H9 (cell line): ENCODE results near the gene KL. TPM values are rescaled to one million over a fixed set of nuclear protein-coding genes. Genes with fewer than 3 reads are reported as not detected.

Experiments used
- DNase-seq: peaks from one replicate; pipeline ENCODE4 v3.0.0-alpha.2; 2017
- H2AFZ ChIP-seq: one replicate; pipeline ENCODE4 v1.6.1; 2013; ENCODE audit warnings: mild to moderate bottlenecking, low read length, control low read depth, moderate library complexity
- H2AK5ac ChIP-seq: 2 replicates; pipeline ENCODE4 v1.6.1; 2013; ENCODE audit warnings: low read length, control low read depth, mixed read lengths; ENCODE audit not compliant: insufficient read length
- H2BK120ac ChIP-seq: one replicate; pipeline ENCODE4 v1.6.1; 2013; ENCODE audit warnings: low read depth, mild to moderate bottlenecking, low read length, control low read depth, inconsistent platforms; ENCODE audit not compliant: poor library complexity, severe bottlenecking
- H2BK12ac ChIP-seq: 2 replicates; pipeline ENCODE4 v1.6.1; 2013; ENCODE audit warnings: low read length, control low read depth, mixed read lengths, low read depth; ENCODE audit not compliant: insufficient read length
- H2BK15ac ChIP-seq: 2 replicates; pipeline ENCODE4 v1.6.1; 2013; ENCODE audit warnings: low read depth, low read length, control low read depth
- H2BK20ac ChIP-seq: one replicate; pipeline ENCODE4 v1.6.1; 2013; ENCODE audit warnings: low read depth, mild to moderate bottlenecking, low read length, control low read depth, inconsistent platforms; ENCODE audit not compliant: poor library complexity, severe bottlenecking
- H2BK5ac ChIP-seq: 2 replicates; pipeline ENCODE4 v1.6.1; 2013; ENCODE audit warnings: low read length, control low read depth, mixed read lengths; ENCODE audit not compliant: insufficient read length
- H3K14ac ChIP-seq: 2 replicates; pipeline ENCODE4 v1.6.1; 2013; ENCODE audit warnings: low read length, control low read depth; ENCODE audit not compliant: insufficient read depth
- H3K18ac ChIP-seq: 2 replicates; pipeline ENCODE4 v1.6.1; 2013; ENCODE audit warnings: low read depth, mild to moderate bottlenecking, mixed read lengths, low read length, control low read depth; ENCODE audit not compliant: insufficient read length
- H3K23ac ChIP-seq: 2 replicates; pipeline ENCODE4 v1.6.1; 2013; ENCODE audit warnings: low read length, control low read depth, mixed read lengths, low read depth; ENCODE audit not compliant: insufficient read length
- H3K23me2 ChIP-seq: 2 replicates; pipeline ENCODE4 v1.6.1; 2013; ENCODE audit warnings: low read depth, mild to moderate bottlenecking, mixed read lengths, low read length, control low read depth; ENCODE audit not compliant: insufficient read length, poor library complexity, severe bottlenecking
- H3K27ac ChIP-seq: 2 replicates; pipeline ENCODE4 v1.5.1; 2013; ENCODE audit warnings: low read length, control low read depth, mixed read lengths, low read depth; ENCODE audit not compliant: insufficient read length
- H3K27me3 ChIP-seq: 2 replicates; pipeline ENCODE4 v1.6.1; 2013; ENCODE audit warnings: low read length, control low read depth, inconsistent platforms; ENCODE audit not compliant: insufficient read depth
- H3K4ac ChIP-seq: 2 replicates; pipeline ENCODE4 v1.6.1; 2013; ENCODE audit warnings: low read depth, mild to moderate bottlenecking, control low read depth, inconsistent platforms, low read length, moderate library complexity
- H3K4me1 ChIP-seq: 2 replicates; pipeline ENCODE4 v1.6.1; 2013; ENCODE audit warnings: low read length, control low read depth, inconsistent platforms; ENCODE audit not compliant: insufficient read depth
- H3K4me2 ChIP-seq: 2 replicates; pipeline ENCODE4 v1.6.1; 2013; ENCODE audit warnings: low read length, control low read depth, mixed read lengths; ENCODE audit not compliant: insufficient read length, insufficient read depth
- H3K56ac ChIP-seq: 2 replicates; pipeline ENCODE4 v1.6.1; 2013; ENCODE audit warnings: low read depth, mild to moderate bottlenecking, mixed read lengths, low read length, control low read depth; ENCODE audit not compliant: insufficient read length
- H3K79me1 ChIP-seq: 2 replicates; pipeline ENCODE4 v1.6.1; 2013; ENCODE audit warnings: low read depth, mild to moderate bottlenecking, moderate library complexity, low read length, control low read depth, inconsistent platforms; ENCODE audit not compliant: insufficient read depth, poor library complexity, severe bottlenecking
- H3K79me2 ChIP-seq: 2 replicates; pipeline ENCODE4 v1.6.1; 2013; ENCODE audit warnings: low read length, control low read depth, inconsistent platforms; ENCODE audit not compliant: insufficient read depth
- H3K9ac ChIP-seq: 2 replicates; pipeline ENCODE4 v1.6.1; 2013; ENCODE audit warnings: low read length, control low read depth, mixed read lengths; ENCODE audit not compliant: insufficient read length; ENCODE audit errors: extremely low read depth
- H3K9me3 ChIP-seq: one replicate; pipeline ENCODE4 v1.6.1; 2013; ENCODE audit warnings: low read depth, low read length, inconsistent platforms; ENCODE audit not compliant: control insufficient read depth
- H3T11ph ChIP-seq: one replicate; pipeline ENCODE4 v1.6.1; 2013; ENCODE audit warnings: mild to moderate bottlenecking, low read length, control low read depth, inconsistent platforms
- H4K20me1 ChIP-seq: one replicate; pipeline ENCODE4 v1.6.1; 2013; ENCODE audit not compliant: control insufficient read depth, insufficient read length, insufficient read depth
- H4K5ac ChIP-seq: 2 replicates; pipeline ENCODE4 v1.6.1; 2013; ENCODE audit warnings: low read depth, mild to moderate bottlenecking, mixed read lengths, low read length, control low read depth; ENCODE audit not compliant: insufficient read length
- H4K8ac ChIP-seq: replicated peaks from 2 replicates; pipeline ENCODE4 v1.6.1; 2013; ENCODE audit warnings: low read length, control low read depth, mixed read lengths, low read depth; ENCODE audit not compliant: insufficient read length
- H4K91ac ChIP-seq: 2 replicates; pipeline ENCODE4 v1.6.1; 2013; ENCODE audit warnings: low read depth, mild to moderate bottlenecking, moderate library complexity, mixed read lengths, low read length, control low read depth; ENCODE audit not compliant: insufficient read length
- H3K27ac Mint-ChIP-seq, 3 experiments: 2 replicates in 2 of 3; 3 replicates in 1 of 3; pipeline ENCODE4 v1.8.0; 2020 to 2021; ENCODE audit warnings: mixed read lengths in 3 of 3, mild to moderate bottlenecking in 1 of 3, moderate library complexity in 1 of 3
- H3K27me3 Mint-ChIP-seq: 2 replicates; pipeline ENCODE4 v1.8.0; 2021; ENCODE audit warnings: low read depth, mild to moderate bottlenecking, moderate library complexity, mixed read lengths
- H3K36me3 Mint-ChIP-seq, 3 experiments: 2 replicates in 2 of 3; 3 replicates in 1 of 3; pipeline ENCODE4 v1.8.0; 2020 to 2021; ENCODE audit warnings: low read depth in 3 of 3, mixed read lengths in 3 of 3; ENCODE audit not compliant: insufficient read depth in 1 of 3
- H3K4me1 Mint-ChIP-seq, 2 experiments: 2 replicates each; pipeline ENCODE4 v1.8.0; 2020; ENCODE audit warnings: mixed read lengths in 2 of 2
- H3K4me3 Mint-ChIP-seq, 2 experiments: 2 replicates in 1 of 2; 3 replicates in 1 of 2; pipeline ENCODE4 v1.8.0; 2020 to 2021; ENCODE audit warnings: mild to moderate bottlenecking in 2 of 2, mixed read lengths in 2 of 2, moderate library complexity in 1 of 2
- H3K9me3 Mint-ChIP-seq, 2 experiments: 2 replicates in 1 of 2; 3 replicates in 1 of 2; pipeline ENCODE4 v1.8.0; 2020; ENCODE audit warnings: mild to moderate bottlenecking in 2 of 2, mixed read lengths in 2 of 2, moderate library complexity in 1 of 2
- CTCF ChIP-seq: fragments of 200-600 bp; sonication (generic); conservative IDR thresholded peaks from 3 replicates; pipeline ENCODE4 v1.8.0; 2021; ENCODE audit warnings: antibody characterized with exemption, mild to moderate bottlenecking
- WGBS: extraction: QIAGEN DNeasy Blood & Tissue Kit; methylation state at CpG from one replicate; pipeline ENCODE4 v1.1.7; 2013; ENCODE audit warnings: missing lambda C conversion rate, low lambda C conversion rate, mixed read lengths; ENCODE audit not compliant: insufficient read length; ENCODE audit errors: extremely low coverage; 5-methylcytosine and 5-hydroxymethylcytosine counted together
- total RNA-seq: library from RNA; stranded (reverse); gene quantifications from 2 replicates; pipeline ENCODE4 v1.2.1, GENCODE V29; 2021

KL gene
- total RNA-seq, 1 experiment from 2014 or later, result not detected

DNA sequence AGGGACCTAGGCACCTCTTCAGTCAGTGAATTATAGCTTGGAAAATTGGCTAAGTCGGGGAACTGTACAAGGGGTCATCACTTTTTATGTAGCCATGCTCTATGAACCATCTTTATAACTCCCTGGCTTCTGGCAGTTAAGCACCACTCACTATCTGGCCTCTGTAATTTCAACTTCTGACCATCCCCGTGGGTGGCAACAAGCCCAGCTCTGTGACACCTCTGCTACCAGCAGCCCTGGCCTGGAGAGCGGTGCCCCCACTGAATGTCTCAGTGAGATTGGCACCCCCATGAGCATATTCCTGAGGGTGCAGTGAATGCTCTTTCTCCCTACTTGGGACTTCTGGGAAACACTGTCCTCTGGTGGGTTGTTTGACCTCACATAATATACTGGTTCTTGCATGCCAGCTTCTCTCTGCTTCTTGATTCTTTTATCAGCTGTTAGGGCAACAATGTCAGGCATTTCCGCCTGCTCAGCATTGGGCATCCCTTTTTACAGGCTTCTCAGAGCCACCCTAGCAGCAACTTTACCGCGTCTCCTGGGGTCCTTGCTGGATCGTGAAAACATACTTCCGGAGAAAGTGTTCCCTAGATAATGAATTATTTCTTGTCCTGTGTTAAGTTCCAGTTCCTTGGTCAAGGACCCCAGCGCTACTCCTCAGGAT lies 10.4 kb downstream of the KL start:
- H4K91ac ChIP-seq, result no peak overlapping the region
- no peak overlapping the region for H3K4ac ChIP-seq
- Mint-ChIP-seq H3K36me3 (no peaks in the 10 kb centered on the region), H3K4me1 (peaks cover 7 to 12% of the 10 kb centered on the region in 2 experiments), H3K27me3 (peaks cover 8% of the 10 kb centered on the region), H3K4me3 (no peak overlapping the region), H3K9me3 (no peaks in the 10 kb centered on the region; a peak in 1 of 5 replicates), H3K27ac (no peak overlapping the region)
- H3K4me2 ChIP-seq, result no peak overlapping the region
- DNase-seq, result no peak
- no peak overlapping the region for H2AK5ac ChIP-seq
- no peak overlapping the region for H2BK15ac ChIP-seq
- H3K27me3 ChIP-seq, result no peaks in the 10 kb centered on the region
- no CpG with 5 or more reads among the region's 9 CpGs for WGBS
- no peak overlapping the region for H3K18ac ChIP-seq
- H3K4me1 ChIP-seq, result no peaks in the 10 kb centered on the region
- TF ChIP-seq CTCF, result no peak
- H3K23me2 ChIP-seq, result no peaks in the 10 kb centered on the region
- no peak overlapping the region for H3K14ac ChIP-seq
- H3K23ac ChIP-seq, result no peak overlapping the region
- H3K9ac ChIP-seq, result no peak overlapping the region
- no peaks in the 10 kb centered on the region for H4K20me1 ChIP-seq
- no peak overlapping the region for H2BK12ac ChIP-seq
- no peak overlapping the region for H2BK5ac ChIP-seq
- H3K79me2 ChIP-seq, result no peaks in the 10 kb centered on the region
- H3K79me1 ChIP-seq, result no peaks in the 10 kb centered on the region
- no peak overlapping the region for H4K5ac ChIP-seq
- H2BK120ac ChIP-seq, result no peak overlapping the region
- no peak overlapping the region for H3T11ph ChIP-seq
- no peak overlapping the region for H2AFZ ChIP-seq
- no peak overlapping the region for H4K8ac ChIP-seq
- no peaks in the 10 kb centered on the region for H3K9me3 ChIP-seq
- H2BK20ac ChIP-seq, result no peak overlapping the region
- H3K56ac ChIP-seq, result no peak overlapping the region
- no peak overlapping the region for H3K27ac ChIP-seq
